Lower leg skin (tissue), 4 donors: Measurements from ENCODE around the gene SERPINA3. TPM values are rescaled to one million over a fixed set of nuclear protein-coding genes. Genes with fewer than 3 reads are reported as not detected.
"Not testable (repeated sequence)": the region's sequence is repeated elsewhere in the genome, so short reads cannot be mapped to it uniquely, and the experiment has no call there.

Experiments
- DNase-seq, 2 donors: peaks; one replicate each; pipeline ENCODE4 v3.0.0-alpha.2; 2019; ENCODE audit warnings: low spot score in 2 of 2
- H3K4me3 ChIP-seq: fragments of 200-600 bp; sonication (generic); 2 replicates; pipeline ENCODE4 v1.5.1; 2017; ENCODE audit warnings: mild to moderate bottlenecking, low read depth; ENCODE audit not compliant: poor library complexity, severe bottlenecking
- POLR2A ChIP-seq, 2 donors: fragments of 450-650 bp; IDR thresholded peaks; one replicate each; pipeline ENCODE4 v1.6.1; 2016 to 2017; ENCODE audit warnings: antibody characterized with exemption in 2 of 2, mild to moderate bottlenecking in 1 of 2, moderate library complexity in 1 of 2
- WGBS, 2 donors: methylation state at CpG; one replicate each; pipeline ENCODE4 v1.1.5; 2018; 5-methylcytosine and 5-hydroxymethylcytosine counted together
- intact Hi-C: fragments of 100-400 bp; cut with DNase I; formaldehyde crosslinking; loops from one replicate; pipeline ENCODE4 v1.15.0; 2023; ENCODE audit warnings: low total_unique reads
- total RNA-seq, 4 donors: library from RNA; depleted of rRNA; stranded (reverse); fragments of >200 nt; gene quantifications; one replicate each; pipeline ENCODE4 v1.1.0, GENCODE V29; 2016
- TF ChIP-seq, protein P1 (sequence below), 3 donors: fragments of 450-650 bp; IDR thresholded peaks; one replicate each; pipeline ENCODE4 v1.5.1; 2016; ENCODE audit warnings: antibody characterized with exemption in 3 of 3, mild to moderate bottlenecking in 3 of 3, moderate library complexity in 2 of 3

SERPINA3 gene
- total RNA-seq, 4 donors from 2014 or later = 9.9 to 95.8 (median 25.7) TPM

GRCh38 chr14:94605361-94605760, 6.8 kb upstream of the SERPINA3 start:
- no peak for DNase-seq
- H3K4me3 ChIP-seq = no peak overlapping the region
- 81 to 88% methylated on average over 3 of the region's 3 CpGs for WGBS, 2 donors
- TF ChIP-seq POLR2A (IDR thresholded peaks at IDR 0.05) = no peak
- TF ChIP-seq, protein P1, sequence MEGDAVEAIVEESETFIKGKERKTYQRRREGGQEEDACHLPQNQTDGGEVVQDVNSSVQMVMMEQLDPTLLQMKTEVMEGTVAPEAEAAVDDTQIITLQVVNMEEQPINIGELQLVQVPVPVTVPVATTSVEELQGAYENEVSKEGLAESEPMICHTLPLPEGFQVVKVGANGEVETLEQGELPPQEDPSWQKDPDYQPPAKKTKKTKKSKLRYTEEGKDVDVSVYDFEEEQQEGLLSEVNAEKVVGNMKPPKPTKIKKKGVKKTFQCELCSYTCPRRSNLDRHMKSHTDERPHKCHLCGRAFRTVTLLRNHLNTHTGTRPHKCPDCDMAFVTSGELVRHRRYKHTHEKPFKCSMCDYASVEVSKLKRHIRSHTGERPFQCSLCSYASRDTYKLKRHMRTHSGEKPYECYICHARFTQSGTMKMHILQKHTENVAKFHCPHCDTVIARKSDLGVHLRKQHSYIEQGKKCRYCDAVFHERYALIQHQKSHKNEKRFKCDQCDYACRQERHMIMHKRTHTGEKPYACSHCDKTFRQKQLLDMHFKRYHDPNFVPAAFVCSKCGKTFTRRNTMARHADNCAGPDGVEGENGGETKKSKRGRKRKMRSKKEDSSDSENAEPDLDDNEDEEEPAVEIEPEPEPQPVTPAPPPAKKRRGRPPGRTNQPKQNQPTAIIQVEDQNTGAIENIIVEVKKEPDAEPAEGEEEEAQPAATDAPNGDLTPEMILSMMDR (IDR thresholded peaks at IDR 0.05) = no peak
- intact Hi-C loops = no loop called here

DNA sequence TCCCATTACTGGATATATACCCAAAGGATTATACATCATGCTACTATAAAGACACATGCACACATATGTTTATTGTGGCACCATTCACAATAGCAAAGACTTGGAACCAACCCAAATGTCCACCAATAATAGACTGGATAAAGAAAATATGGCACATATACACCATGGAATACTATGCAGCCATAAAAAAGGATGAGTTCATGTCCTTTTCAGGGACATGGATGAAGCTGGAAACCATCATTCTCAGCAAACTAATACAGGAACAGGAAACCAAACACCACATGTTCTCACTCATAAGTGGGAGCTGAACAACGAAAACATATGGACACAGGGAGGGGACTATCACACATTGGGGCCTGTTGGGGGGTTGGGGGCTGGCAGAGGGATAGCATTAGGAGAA, 3.2 kb upstream of the SERPINA3 start:
- WGBS, 2 donors = 50 to 62% methylated on average over 1 of the region's 1 CpG
- H3K4me3 ChIP-seq, intact Hi-C loops, DNase-seq: not testable (repeated sequence)

- TF ChIP-seq, protein P1 (IDR thresholded peaks at IDR 0.05) = no peak
- TF ChIP-seq POLR2A (IDR thresholded peaks at IDR 0.05) = no peak
- no peak for DNase-seq
- intact Hi-C loops = no loop called here
- WGBS, 2 donors = 94 to 95% methylated on average over 5 of the region's 5 CpGs
- no peak overlapping the region for H3K4me3 ChIP-seq
Observed at GRCh38 chr14:94611179-94611578, 1.0 kb upstream of the SERPINA3 start.

GRCh38 chr14:94612580-94613554, 676 bp downstream of the SERPINA3 start:
- intact Hi-C loops = no loop called here
- no peak for TF ChIP-seq POLR2A (IDR thresholded peaks at IDR 0.05)
- TF ChIP-seq, protein P1 (IDR thresholded peaks at IDR 0.05) = no peak
- 57 to 64% methylated on average over 9 of the region's 9 CpGs for WGBS, 2 donors
- peak in 1 of 2 donors; percentile 75 for DNase-seq
- H3K4me3 ChIP-seq = no peak overlapping the region

DNA sequence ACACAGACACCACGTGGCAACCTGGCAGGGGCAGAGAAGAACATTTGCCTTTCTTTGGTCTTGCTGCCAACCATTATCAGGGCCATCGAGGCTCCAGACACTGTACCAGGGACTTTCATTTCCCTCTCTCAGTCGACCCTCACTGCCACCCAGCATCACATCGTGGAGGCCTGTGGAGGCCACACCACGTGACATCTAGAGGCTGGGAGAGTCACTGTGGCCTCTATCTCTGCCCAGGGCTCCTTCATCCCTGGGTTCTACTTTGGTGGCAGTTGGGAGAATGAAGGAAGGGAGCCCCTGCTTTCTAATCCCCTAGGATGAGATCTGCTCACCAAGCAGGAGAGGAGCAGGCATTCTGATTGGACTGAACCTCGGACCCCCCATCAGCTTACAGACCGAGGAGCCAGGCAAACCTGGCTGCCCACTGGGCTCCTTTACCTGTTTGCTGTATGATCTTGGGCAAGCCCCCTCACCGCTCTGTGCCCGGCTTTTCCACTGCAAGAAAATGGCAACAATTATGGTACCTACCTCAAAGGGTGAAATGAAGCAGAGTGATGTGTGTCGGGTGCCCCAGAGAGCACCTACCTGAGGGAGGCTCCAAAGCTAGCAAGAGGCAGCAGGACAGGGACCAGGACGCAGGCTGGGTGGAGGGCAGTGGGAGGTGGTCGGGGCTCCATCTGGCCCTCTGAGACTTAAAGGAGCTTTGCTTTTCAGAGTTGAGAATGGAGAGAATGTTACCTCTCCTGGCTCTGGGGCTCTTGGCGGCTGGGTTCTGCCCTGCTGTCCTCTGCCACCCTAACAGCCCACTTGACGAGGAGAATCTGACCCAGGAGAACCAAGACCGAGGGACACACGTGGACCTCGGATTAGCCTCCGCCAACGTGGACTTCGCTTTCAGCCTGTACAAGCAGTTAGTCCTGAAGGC, 1.8 kb downstream of the SERPINA3 start:
- DNase-seq = peak in 1 of 2 donors; percentile 82
- no peak for TF ChIP-seq POLR2A (IDR thresholded peaks at IDR 0.05)
- TF ChIP-seq, protein P1 (IDR thresholded peaks at IDR 0.05) = no peak
- 85 to 88% methylated on average over 20 of the region's 20 CpGs for WGBS, 2 donors
- no peak overlapping the region for H3K4me3 ChIP-seq
- intact Hi-C loops = no loop called here

DNA sequence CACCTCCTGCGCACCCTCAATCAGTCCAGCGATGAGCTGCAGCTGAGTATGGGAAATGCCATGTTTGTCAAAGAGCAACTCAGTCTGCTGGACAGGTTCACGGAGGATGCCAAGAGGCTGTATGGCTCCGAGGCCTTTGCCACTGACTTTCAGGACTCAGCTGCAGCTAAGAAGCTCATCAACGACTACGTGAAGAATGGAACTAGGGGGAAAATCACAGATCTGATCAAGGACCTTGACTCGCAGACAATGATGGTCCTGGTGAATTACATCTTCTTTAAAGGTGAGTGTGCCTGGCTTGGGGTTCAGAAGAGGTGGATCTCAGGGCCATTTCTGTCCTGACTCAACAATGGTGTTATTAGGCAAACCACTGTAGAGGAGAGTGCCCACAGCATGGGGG, 2.6 kb downstream of the SERPINA3 start:
- intact Hi-C loops = no loop called here
- DNase-seq = peak in 1 of 2 donors; percentile 75
- WGBS, 2 donors = 87 to 95% methylated on average over 7 of the region's 7 CpGs
- no peak overlapping the region for H3K4me3 ChIP-seq
- no peak for TF ChIP-seq POLR2A (IDR thresholded peaks at IDR 0.05)
- TF ChIP-seq, protein P1 (IDR thresholded peaks at IDR 0.05) = no peak
